GM18951 (cell line): ENCODE measurements around the gene ACTC1.

Experiments used
- POLR2A ChIP-seq: IDR thresholded peaks from 4 replicates; pipeline ENCODE4 v1.6.1; 2011; ENCODE audit warnings: mild to moderate bottlenecking; ENCODE audit not compliant: insufficient read length, insufficient read depth; ENCODE audit errors: extremely low read depth
- in situ Hi-C: fragments of 300-500 bp; cut with MboI; formaldehyde crosslinking; loops from one replicate; pipeline ENCODE4 v1.12.0; 2022; ENCODE audit warnings: low sequenced_read_pairs, mixed read lengths, inconsistent platforms; ENCODE audit not compliant: unreplicated experiment

The ACTC1 gene

DNA sequence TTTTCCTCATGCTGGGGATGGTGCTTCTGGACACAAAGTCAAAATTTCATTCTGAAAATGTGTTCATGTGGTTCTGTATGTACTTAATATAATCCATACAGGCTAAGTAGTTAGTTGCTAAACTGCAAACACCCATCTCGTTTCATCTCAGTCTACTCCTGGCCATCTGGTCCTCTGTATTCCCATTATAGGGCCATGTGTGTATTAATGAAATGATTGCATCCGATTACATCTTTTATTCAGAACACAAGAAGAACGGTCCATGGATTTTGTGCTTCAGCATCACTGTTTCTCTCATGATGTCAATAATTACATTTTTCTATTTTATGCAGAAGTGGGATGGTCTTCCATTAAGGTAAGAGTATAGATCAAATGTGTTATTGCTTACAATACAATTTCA is 34.4 kb downstream of the ACTC1 start:
- TF ChIP-seq POLR2A, result no peak
- in situ Hi-C loops, result no loop called here

DNA sequence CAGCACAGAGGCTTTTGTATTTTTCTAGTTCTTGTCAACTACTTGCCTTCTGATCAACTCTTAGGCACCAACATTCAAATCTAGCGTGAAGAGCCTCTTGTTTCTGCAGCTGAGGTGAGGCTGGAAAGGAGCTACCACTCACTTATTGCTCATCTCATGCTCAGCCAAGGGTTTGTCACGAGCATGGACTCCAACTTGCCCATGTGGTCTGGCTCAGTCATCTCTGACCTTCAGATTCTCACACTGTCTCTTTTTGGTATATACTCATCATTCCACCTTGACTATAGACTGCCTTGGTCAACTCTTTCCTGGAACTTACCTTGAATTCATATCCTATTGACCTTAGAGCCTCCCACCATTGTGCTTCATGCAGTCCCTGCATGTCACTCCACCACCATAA is 35.4 kb downstream of the ACTC1 start:
- TF ChIP-seq POLR2A, result no peak
- in situ Hi-C loops, result no loop called here

DNA sequence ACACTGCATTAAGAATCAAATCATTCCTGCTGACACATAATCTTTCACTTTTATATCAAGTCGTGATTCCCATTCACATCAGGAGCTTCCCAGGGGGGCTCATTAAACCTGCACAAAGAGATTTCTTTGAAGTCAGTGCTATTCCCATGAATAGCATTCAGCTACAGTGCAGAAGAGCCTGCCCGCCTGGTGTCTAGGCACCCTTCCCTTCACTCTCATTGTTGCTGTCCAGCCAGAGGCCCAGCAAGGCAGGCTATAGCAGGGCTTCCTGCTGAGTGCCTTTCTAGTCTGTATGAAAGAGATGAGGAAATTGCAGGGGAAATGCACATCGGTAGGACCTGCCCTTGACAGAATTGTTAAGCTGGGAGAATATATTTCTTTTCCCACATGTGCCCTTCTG is 36.0 kb downstream of the ACTC1 start:
- in situ Hi-C loops, result no loop called here
- no peak for TF ChIP-seq POLR2A

DNA sequence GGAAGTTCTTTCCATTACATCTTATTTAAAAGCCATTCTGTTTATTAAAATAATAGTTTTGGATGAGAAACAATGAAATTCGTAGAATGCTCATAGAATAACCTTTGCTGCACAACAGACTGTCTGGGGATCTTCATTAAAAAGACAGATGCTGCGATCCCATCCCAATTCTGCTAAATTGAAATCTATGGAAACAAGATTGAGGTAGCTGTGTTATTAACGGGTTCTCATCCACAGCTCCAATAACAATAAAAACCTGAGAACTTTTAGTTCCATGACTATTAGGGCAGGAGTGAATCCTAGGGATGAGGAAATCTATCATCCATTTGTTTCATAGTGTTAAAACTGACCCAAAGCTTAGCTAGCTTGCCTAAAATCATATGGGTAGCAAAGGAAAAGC is 38.1 kb downstream of the ACTC1 start:
- in situ Hi-C loops, result no loop called here

DNA sequence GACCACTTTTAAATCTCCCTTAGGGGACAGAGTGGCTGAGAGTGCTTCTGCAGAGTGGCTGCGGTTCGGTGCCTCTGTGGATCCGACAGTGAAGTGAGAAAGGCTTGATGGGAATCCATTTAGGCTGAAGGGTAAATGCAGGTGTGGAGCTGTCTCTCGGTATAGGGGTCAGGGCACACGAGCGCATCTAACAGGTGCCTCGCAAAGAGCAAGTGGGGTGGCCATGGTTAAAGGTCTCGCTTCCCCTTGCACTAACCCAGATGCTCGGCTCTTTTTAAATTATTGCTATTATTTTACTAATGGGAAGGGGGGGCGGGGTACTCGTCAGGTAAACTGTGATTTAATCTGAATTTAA is 40.0 kb downstream of the ACTC1 start:
- TF ChIP-seq POLR2A, result no peak
- in situ Hi-C loops, result no loop called here

More for the DNA sequence above, 38.1 kb downstream of the ACTC1 start:
- no peak for TF ChIP-seq POLR2A

DNA sequence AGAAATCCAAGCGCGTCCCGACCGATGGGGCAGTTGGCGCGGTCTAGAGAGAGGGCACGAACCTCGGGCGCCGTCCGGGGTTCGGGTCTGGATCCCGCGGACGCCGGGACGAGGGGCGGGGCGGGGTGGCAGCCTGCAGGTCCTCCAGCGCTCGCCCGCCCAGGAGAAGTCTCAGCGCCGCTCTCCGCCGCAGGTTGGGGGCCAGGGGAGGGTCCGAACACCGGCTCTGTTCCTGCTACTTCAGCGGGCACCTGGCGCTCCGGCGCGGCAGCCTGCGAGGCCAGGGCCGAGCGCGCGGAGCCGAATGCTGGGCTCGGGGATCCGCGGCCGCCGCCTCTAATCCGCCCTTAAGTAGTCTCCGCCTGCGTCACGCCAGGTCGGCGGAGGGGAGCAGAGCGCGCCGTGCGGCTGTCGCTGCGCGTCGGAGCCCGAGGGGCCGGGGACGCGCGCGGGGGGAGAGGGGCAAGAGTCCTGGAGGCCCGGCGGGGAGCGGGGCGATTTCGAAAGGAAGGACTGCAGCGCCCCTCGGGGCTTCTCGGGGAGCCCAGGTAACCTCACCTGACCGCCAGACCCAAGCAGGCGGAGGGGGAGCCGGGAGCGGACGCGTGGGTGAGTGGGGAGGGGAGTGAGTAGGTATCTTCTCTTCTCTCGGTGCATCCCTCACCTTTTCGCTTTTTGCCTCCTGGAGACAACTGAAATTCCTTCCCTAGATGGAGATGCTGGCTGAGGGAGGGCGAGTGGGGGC is 40.5 kb downstream of the ACTC1 start, which contains the start of gene GJD2:
TSS of gene GJD2 (minus strand) at position 325 of the 745 bp plus-strand sequence. CDS start 510 bp downstream, outside the sequence.
- no peak for TF ChIP-seq POLR2A
- in situ Hi-C loops, result no loop called here

DNA sequence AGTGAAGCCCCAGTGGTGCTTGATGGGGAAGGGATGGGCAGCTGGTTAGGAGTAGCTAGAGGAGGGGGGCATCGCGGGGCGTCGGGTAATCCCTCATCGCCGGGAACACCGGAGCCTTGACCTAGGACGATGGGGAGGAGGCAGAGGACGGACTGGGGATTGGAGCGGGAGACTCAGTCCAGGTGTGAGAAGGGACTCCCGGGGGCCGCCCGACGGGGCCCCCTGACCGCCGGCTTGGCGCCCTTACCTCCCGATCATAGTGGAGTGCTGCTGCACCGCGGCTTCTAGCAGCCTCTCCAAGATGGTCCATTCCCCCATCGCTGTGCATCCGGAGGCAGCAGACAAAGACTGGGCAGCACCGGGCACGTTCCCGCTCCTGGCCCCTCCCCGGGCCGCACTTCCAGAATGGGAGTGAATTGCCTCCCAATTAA is 41.2 kb downstream of the ACTC1 start:
- TF ChIP-seq POLR2A, result no peak
- in situ Hi-C loops, result no loop called here

DNA sequence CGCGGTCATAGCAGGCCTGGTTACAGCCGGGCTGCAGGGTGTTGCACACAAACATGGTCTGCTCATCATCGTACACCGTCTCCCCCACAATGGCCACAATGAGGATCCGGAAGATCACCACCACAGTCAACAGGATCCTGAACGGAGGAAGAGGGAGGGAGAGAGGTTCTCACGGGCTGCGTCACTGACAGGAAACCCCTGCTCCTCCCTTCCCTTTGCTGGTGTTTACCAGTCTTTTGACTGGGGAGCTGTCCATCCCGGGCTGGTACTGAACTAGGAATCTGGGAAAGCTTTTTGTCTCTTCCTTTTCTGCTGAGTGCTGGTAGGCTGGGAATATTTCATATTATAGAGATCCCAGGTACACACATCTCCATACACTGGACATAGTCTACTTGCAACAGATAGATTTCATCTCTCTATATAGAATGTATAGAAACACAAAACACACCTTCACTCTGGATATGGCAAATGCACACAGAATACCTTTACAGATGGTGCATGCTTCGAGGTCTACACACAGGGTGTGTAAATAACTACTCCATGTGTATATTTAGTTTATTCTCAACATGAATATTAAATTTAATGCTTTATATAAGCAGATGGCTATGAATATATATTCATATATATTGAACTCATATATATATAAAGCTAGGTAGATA is 42.0 kb downstream of the ACTC1 start:
- in situ Hi-C loops, result no loop called here
- TF ChIP-seq POLR2A, result no peak

DNA sequence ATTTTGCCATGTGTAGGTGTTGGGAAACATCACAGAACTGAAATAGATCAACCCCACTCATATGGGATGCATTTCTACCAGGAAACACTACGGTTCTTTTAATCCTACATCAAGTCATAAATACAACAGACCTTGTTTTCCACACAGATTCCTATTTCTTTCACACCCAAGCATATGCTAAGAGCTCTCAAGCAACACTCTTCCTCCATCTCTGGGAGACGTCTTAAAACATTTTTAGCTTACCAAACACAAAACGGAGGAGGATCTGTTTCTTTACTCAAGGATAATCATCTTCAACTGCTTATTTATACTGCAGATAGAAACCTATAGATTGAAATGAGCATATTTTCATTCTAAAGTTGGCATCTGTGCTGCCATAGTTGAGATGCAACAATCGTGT is 45.7 kb downstream of the ACTC1 start:
- TF ChIP-seq POLR2A, result no peak

More for the DNA sequence above, 45.7 kb downstream of the ACTC1 start:
- in situ Hi-C loops, result no loop called here
